ENCODE results near the gene CASK.
"Not testable (repeated sequence)": the region's sequence is repeated elsewhere in the genome, so short reads cannot be mapped to it uniquely, and the experiment has no call there.

Gene CASK

GRCh38 chrX:41664375-41664901 lies 258.9 kb downstream of the CASK start:
- TF ChIP-seq CTCF (IDR thresholded peaks at IDR 0.05; ENCODE audit: low read depth, low read length) = no peak
- no peak overlapping the region for H3K4me3 ChIP-seq (ENCODE audit: low read depth, low read length)

- no peak overlapping the region for H3K4me3 ChIP-seq (ENCODE audit: low read depth, low read length)
- no peak for TF ChIP-seq CTCF (IDR thresholded peaks at IDR 0.05; ENCODE audit: low read depth, low read length)
Measured at GRCh38 chrX:41661366-41662095, 261.8 kb downstream of the CASK start.

DNA sequence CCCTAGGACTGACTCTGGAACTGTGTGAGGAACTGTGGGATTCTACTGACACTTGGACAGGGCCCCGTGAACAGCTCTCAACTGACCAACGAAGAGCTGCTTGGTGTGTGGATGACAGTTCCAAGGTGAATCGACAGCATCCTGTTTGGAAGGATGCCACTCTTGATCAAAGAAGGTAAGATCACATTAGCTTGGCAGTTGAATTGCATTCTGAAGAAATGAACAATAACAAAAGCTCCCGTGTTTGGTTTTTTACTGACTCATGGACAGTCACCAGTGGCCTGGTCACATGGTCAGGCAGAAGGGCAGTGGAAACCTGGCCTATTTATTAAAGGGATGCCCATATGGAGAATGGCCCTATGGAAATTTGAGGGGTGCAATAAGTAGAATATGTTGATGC lies 267.7 kb downstream of the CASK start:
- no peak for TF ChIP-seq CTCF (IDR thresholded peaks at IDR 0.05; ENCODE audit: low read depth, low read length)

GRCh38 chrX:41655101-41655500 lies 268.3 kb downstream of the CASK start:
- TF ChIP-seq CTCF (IDR thresholded peaks at IDR 0.05; ENCODE audit: low read depth, low read length) = no peak
- no peak overlapping the region for H3K4me3 ChIP-seq (ENCODE audit: low read depth, low read length)

More for the DNA sequence above, 267.7 kb downstream of the CASK start:
- H3K4me3 ChIP-seq (ENCODE audit: low read depth, low read length) = no peak overlapping the region

GRCh38 chrX:41653125-41653524 lies 270.2 kb downstream of the CASK start:
- TF ChIP-seq CTCF (IDR thresholded peaks at IDR 0.05; ENCODE audit: low read depth, low read length) = no peak
- no peak overlapping the region for H3K4me3 ChIP-seq (ENCODE audit: low read depth, low read length)

GRCh38 chrX:41646201-41646600 lies 277.2 kb downstream of the CASK start:
- H3K4me3 ChIP-seq (ENCODE audit: low read depth, low read length) = not testable (repeated sequence)

DNA sequence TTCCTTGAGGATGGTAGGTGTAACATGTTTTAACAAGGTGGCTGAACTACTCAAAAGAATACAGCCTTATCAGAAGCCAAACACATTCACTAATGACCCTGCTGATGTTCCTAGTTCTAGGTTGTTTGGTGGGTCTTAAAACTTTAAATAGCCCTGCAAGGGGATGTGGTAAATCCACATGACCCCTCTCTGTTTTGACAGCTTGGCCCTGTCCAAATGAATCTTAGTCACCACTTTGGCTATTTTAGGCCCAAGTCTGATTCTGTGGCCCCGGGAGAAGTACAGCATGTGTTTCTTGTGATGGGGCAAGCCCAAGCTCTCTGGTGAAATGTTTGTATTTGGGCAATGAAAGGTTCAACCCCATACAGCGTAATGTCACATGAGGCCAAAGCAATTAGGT lies 289.1 kb downstream of the CASK start:
- TF ChIP-seq CTCF (IDR thresholded peaks at IDR 0.05; ENCODE audit: low read depth, low read length) = no peak
- no peak overlapping the region for H3K4me3 ChIP-seq (ENCODE audit: low read depth, low read length)

DNA sequence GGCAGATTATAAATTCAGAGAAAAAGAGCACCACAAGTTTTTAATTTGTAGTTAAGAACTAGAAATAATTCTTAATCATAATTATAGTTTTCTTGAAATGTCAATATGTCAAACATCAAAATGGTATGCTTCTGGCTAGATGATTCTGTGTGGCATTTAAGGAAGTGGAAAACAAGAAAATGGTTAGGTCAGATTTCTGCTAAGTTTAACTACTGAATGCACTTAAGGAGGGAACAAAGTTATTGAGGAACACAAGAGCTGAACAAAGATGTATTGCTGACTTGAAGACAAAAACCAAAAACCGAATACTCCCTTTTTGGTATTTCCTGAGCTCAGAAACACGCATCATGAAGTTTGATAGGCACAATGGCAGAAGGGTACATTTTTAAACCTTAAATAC lies 293.3 kb downstream of the CASK start:
- no peak overlapping the region for H3K4me3 ChIP-seq (ENCODE audit: low read depth, low read length)
- TF ChIP-seq CTCF (IDR thresholded peaks at IDR 0.05; ENCODE audit: low read depth, low read length) = no peak

Data from WI38 (cell line).